Thoracic aorta (tissue), 2 donors: ENCODE measurements around the gene ANKMY2. TPM values are rescaled to one million over a fixed set of nuclear protein-coding genes. Genes with fewer than 3 reads are reported as not detected.

Source experiments
- ATAC-seq: fragments of 150-250 bp; one replicate; pipeline ENCODE4 v1.8.0; 2017; ENCODE audit warnings: low read depth; ENCODE audit not compliant: insufficient number of reproducible peaks, low FRiP score
- DNase-seq: peaks from one replicate; pipeline ENCODE4 v3.0.0-alpha.2; 2020; ENCODE audit warnings: low spot score
- H3K27ac ChIP-seq, 2 donors: fragments of 200-600 bp; sonication (generic); 1 replicate in 1 of 2; 2 replicates in 1 of 2; pipeline ENCODE4 v1.5.1; 2016; ENCODE audit warnings: mild to moderate bottlenecking in 2 of 2, moderate library complexity in 2 of 2
- H3K27me3 ChIP-seq: fragments of 200-600 bp; sonication (generic); replicated peaks from 2 replicates; pipeline ENCODE4 v1.6.0; 2016; ENCODE audit warnings: mild to moderate bottlenecking; ENCODE audit not compliant: insufficient read depth
- H3K36me3 ChIP-seq: fragments of 200-600 bp; sonication (generic); one replicate; pipeline ENCODE4 v1.5.1; 2016
- H3K4me1 ChIP-seq, 2 donors: fragments of 200-600 bp; sonication (generic); 1 replicate in 1 of 2; 2 replicates in 1 of 2; pipeline versions ENCODE4 v1.5.1 to v1.6.0; 2016; ENCODE audit warnings: low read depth in 2 of 2, mild to moderate bottlenecking in 1 of 2; ENCODE audit not compliant: control insufficient read depth in 1 of 2
- H3K4me3 ChIP-seq: fragments of 200-600 bp; sonication (generic); 2 replicates; pipeline ENCODE4 v1.5.1; 2016; ENCODE audit warnings: mild to moderate bottlenecking
- H3K9me3 ChIP-seq: fragments of 200-600 bp; sonication (generic); 2 replicates; pipeline ENCODE4 v1.5.1; 2016
- CTCF ChIP-seq: fragments of 200-600 bp; sonication (generic); IDR thresholded peaks from one replicate; pipeline ENCODE4 v1.5.1; 2019; ENCODE audit warnings: antibody characterized with exemption
- total RNA-seq, 2 donors: library from RNA; depleted of rRNA; stranded (reverse); fragments of >200 nt; gene quantifications; one replicate each; pipeline versions ENCODE4 v1.1.0 to v1.2.3, GENCODE V29; 2016

Gene ANKMY2
- total RNA-seq, 2 donors from 2014 or later = 9.1 to 10.2 TPM

- DNase-seq (no peak), ATAC-seq (no peak)
- no peak for TF ChIP-seq CTCF
- Histone ChIP-seq H3K27me3 (no peaks in the 10 kb centered on the region), H3K4me1 (no peaks in the 10 kb centered on the region), H3K4me3 (no peak overlapping the region), H3K36me3 (peaks cover 25% of the 10 kb centered on the region), H3K27ac (no peak overlapping the region), H3K9me3 (no peaks in the 10 kb centered on the region)
These were observed 33.8 kb downstream of the ANKMY2 start for GRCh38 chr7:16611711-16612110.

- peaks cover 18% of the 10 kb centered on the region for H3K36me3 ChIP-seq
- ATAC-seq = no peak
- no peak for TF ChIP-seq CTCF
These were observed 35.6 kb downstream of the ANKMY2 start for GRCh38 chr7:16609842-16610450.

GRCh38 chr7:16606704-16607103 lies 38.9 kb downstream of the ANKMY2 start:
- H3K36me3 ChIP-seq = peaks cover 24% of the 10 kb centered on the region
- TF ChIP-seq CTCF = no peak

More at GRCh38 chr7:16609842-16610450, 35.6 kb downstream of the ANKMY2 start:
- Histone ChIP-seq H3K4me3 (no peak overlapping the region), H3K27ac (no peak overlapping the region), H3K27me3 (no peaks in the 10 kb centered on the region), H3K9me3 (no peaks in the 10 kb centered on the region), H3K4me1 (no peaks in the 10 kb centered on the region)
- no peak for DNase-seq

GRCh38 chr7:16604054-16604453 lies 41.5 kb downstream of the ANKMY2 start:
- H3K9me3 ChIP-seq = no peaks in the 10 kb centered on the region
- H3K27ac ChIP-seq = no peak overlapping the region
- no peak for DNase-seq
- H3K36me3 ChIP-seq = peaks cover 26% of the 10 kb centered on the region
- no peaks in the 10 kb centered on the region for H3K4me1 ChIP-seq
- H3K4me3 ChIP-seq = no peak overlapping the region
- no peaks in the 10 kb centered on the region for H3K27me3 ChIP-seq
- no peak for TF ChIP-seq CTCF
- ATAC-seq = no peak

More at GRCh38 chr7:16606704-16607103, 38.9 kb downstream of the ANKMY2 start:
- Histone ChIP-seq H3K27ac (no peak overlapping the region), H3K27me3 (no peaks in the 10 kb centered on the region), H3K4me3 (no peak overlapping the region), H3K9me3 (no peaks in the 10 kb centered on the region), H3K4me1 (no peaks in the 10 kb centered on the region)
- ATAC-seq = no peak
- DNase-seq = no peak

GRCh38 chr7:16603633-16604032 lies 41.9 kb downstream of the ANKMY2 start:
- no peaks in the 10 kb centered on the region for H3K9me3 ChIP-seq
- no peak overlapping the region for H3K4me3 ChIP-seq
- no peak for TF ChIP-seq CTCF
- peaks cover 26% of the 10 kb centered on the region for H3K36me3 ChIP-seq
- no peak for DNase-seq
- no peaks in the 10 kb centered on the region for H3K4me1 ChIP-seq
- H3K27ac ChIP-seq = no peak overlapping the region
- no peaks in the 10 kb centered on the region for H3K27me3 ChIP-seq
- ATAC-seq = no peak
